GM12878 (cell line): Measurements from ENCODE around the gene HSPB8. TPM values are rescaled to one million over a fixed set of nuclear protein-coding genes. Genes with fewer than 3 reads are reported as not detected.

ENCODE experiments used
- ATAC-seq: fragments of 200-7000 bp; cut with Tn5 transposase; 3 replicates; pipeline ENCODE4 v1.9.1; 2020; ENCODE audit warnings: mild to moderate bottlenecking, moderate library complexity
- BruUV-seq: library from RNA; stranded (reverse); fragments of 400-500 nt; replicated peaks from 2 replicates; lab custom pipeline; 2021; lab: Mats Ljungman, UMichigan
- CTCF ChIA-PET: fragments of 300-600 bp; sonication (Branson Sonifier 250); formaldehyde crosslinking; extraction: SDS; loops from one replicate; lab custom pipeline; 2021; ENCODE audit warnings: inconsistent platforms; lab: Yijun Ruan, JAX
- POLR2A ChIA-PET: fragments of 350-600 bp; formaldehyde crosslinking; extraction: SDS; loops from one replicate; lab custom pipeline; 2021; ENCODE audit warnings: inconsistent platforms; lab: Charles Lee
- RAD21 ChIA-PET: fragments of 300-600 bp; sonication (Branson Sonifier 250); formaldehyde crosslinking; loops from one replicate; lab custom pipeline; 2023; ENCODE audit warnings: antibody characterized with exemption; ENCODE audit not compliant: unreplicated experiment; lab: Charles Lee
- SMC1A ChIA-PET: fragments of 300-600 bp; sonication (Branson Sonifier 250); formaldehyde crosslinking; loops from one replicate; lab custom pipeline; 2023; ENCODE audit not compliant: unreplicated experiment, uncharacterized antibody; lab: Charles Lee
- DNase-seq: peaks from one replicate; pipeline ENCODE4 v3.0.0-alpha.2; 2011; ENCODE audit warnings: low read depth, low spot score
- FAIRE-seq: peaks from 3 replicates; lab custom pipeline; 2011; peaks lifted over from hg19 to GRCh38; lab: Jason Lieb, UNC
- H2AFZ ChIP-seq: 2 replicates; pipeline ENCODE4 v1.6.0; 2011; ENCODE audit warnings: low read depth, low read length, control low read depth; ENCODE audit not compliant: control insufficient read depth
- H3K27ac ChIP-seq: 2 replicates; pipeline ENCODE4 v1.5.1; 2011; ENCODE audit warnings: control low read depth; ENCODE audit not compliant: control insufficient read depth, insufficient read depth
- H3K27me3 ChIP-seq, 2 experiments: replicated peaks in 1 of 2; 2 replicates each; pipeline versions ENCODE4 v1.6.0 to v1.6.1; 2011; ENCODE audit warnings: low read length in 1 of 2; ENCODE audit not compliant: control insufficient read depth in 2 of 2, insufficient read depth in 2 of 2
- H3K36me3 ChIP-seq, 2 experiments: 2 replicates each; pipeline ENCODE4 v1.5.1; 2011; ENCODE audit warnings: low read length in 1 of 2; ENCODE audit not compliant: control insufficient read depth in 2 of 2, insufficient read depth in 2 of 2
- H3K4me1 ChIP-seq: 2 replicates; pipeline ENCODE4 v1.6.1; 2011; ENCODE audit warnings: mild to moderate bottlenecking, low read length, moderate library complexity, mixed read lengths; ENCODE audit not compliant: control insufficient read depth, insufficient read depth
- H3K4me2 ChIP-seq: 2 replicates; pipeline ENCODE4 v1.6.0; 2011; ENCODE audit warnings: control low read depth; ENCODE audit not compliant: control insufficient read depth, insufficient read depth
- H3K4me3 ChIP-seq: fragments of 200-600 bp; sonication (generic); 2 replicates; pipeline ENCODE4 v1.5.1; 2016
- H3K79me2 ChIP-seq: 2 replicates; pipeline ENCODE4 v1.6.0; 2011; ENCODE audit warnings: low read length; ENCODE audit not compliant: control insufficient read depth, insufficient read depth
- H3K9ac ChIP-seq: 2 replicates; pipeline ENCODE4 v1.8.0; 2011; ENCODE audit warnings: low read length, control low read depth, mixed read lengths; ENCODE audit not compliant: control insufficient read depth, insufficient read depth
- H3K9me3 ChIP-seq: replicated peaks from 3 replicates; pipeline ENCODE4 v1.5.1; 2011; ENCODE audit warnings: mild to moderate bottlenecking, low read length; ENCODE audit not compliant: control insufficient read depth, insufficient read depth
- H4K20me1 ChIP-seq: 2 replicates; pipeline ENCODE4 v1.6.0; 2011; ENCODE audit not compliant: control insufficient read depth, insufficient read depth
- CREB1 ChIP-seq: IDR thresholded peaks from 2 replicates; pipeline ENCODE4 v1.6.1; 2012; ENCODE audit warnings: low read depth, mild to moderate bottlenecking, inconsistent platforms
- CTCF ChIP-seq, 3 experiments: IDR thresholded peaks in 2 of 3; conservative IDR thresholded peaks in 1 of 3; 2 replicates each; pipeline ENCODE4 v1.5.1; 2011; ENCODE audit warnings: low read depth in 3 of 3, low read length in 3 of 3, mild to moderate bottlenecking in 3 of 3, control low read depth in 2 of 3, moderate library complexity in 2 of 3, inconsistent platforms in 1 of 3, mixed read lengths in 1 of 3; ENCODE audit not compliant: control insufficient read depth in 2 of 3, insufficient read depth in 1 of 3; ENCODE audit errors: extremely low read depth in 1 of 3
- EP300 ChIP-seq, 2 experiments: fragments of 150-350 bp in 1 of 2; IDR thresholded peaks; 2 replicates each; pipeline ENCODE4 v1.6.1; 2011 to 2012; ENCODE audit warnings: low read depth in 2 of 2, low read length in 2 of 2, borderline replicate concordance in 1 of 2, improper control_type of control experiment in 1 of 2, inconsistent platforms in 1 of 2; ENCODE audit not compliant: control insufficient read depth in 1 of 2
- FOXK2 ChIP-seq: fragments of 450-650 bp; IDR thresholded peaks from 2 replicates; pipeline ENCODE4 v1.6.1; 2017; ENCODE audit warnings: mild to moderate bottlenecking, moderate library complexity
- HDAC2 ChIP-seq: fragments of 200-600 bp; sonication (generic); IDR thresholded peaks from 2 replicates; pipeline ENCODE4 v1.6.1; 2017
- IKZF2 ChIP-seq, 2 experiments: fragments of 450-650 bp; IDR thresholded peaks; 2 replicates each; pipeline ENCODE4 v1.6.1; 2017; ENCODE audit warnings: mild to moderate bottlenecking in 2 of 2, moderate library complexity in 2 of 2
- IRF3 ChIP-seq: fragments of 450-650 bp; IDR thresholded peaks from 2 replicates; pipeline ENCODE4 v1.6.1; 2014; ENCODE audit warnings: mild to moderate bottlenecking
- KAT2A ChIP-seq: conservative IDR thresholded peaks from 2 replicates; pipeline ENCODE4 v1.6.1; 2011; ENCODE audit warnings: low read depth, low read length; ENCODE audit not compliant: control insufficient read depth
- MYC ChIP-seq: IDR thresholded peaks from 2 replicates; pipeline ENCODE4 v1.6.1; 2011; ENCODE audit warnings: mild to moderate bottlenecking, low read length, moderate library complexity, inconsistent platforms; ENCODE audit not compliant: insufficient read depth, insufficient replicate concordance, insufficient read length, severe bottlenecking
- NFYB ChIP-seq: IDR thresholded peaks from 2 replicates; pipeline ENCODE4 v1.6.1; 2011; ENCODE audit warnings: low read depth, mild to moderate bottlenecking, low read length, improper control_type of control experiment, moderate library complexity; ENCODE audit not compliant: insufficient read depth
- NR2C1 ChIP-seq: fragments of 450-650 bp; IDR thresholded peaks from 2 replicates; pipeline ENCODE4 v1.6.1; 2017; ENCODE audit warnings: antibody characterized with exemption, mild to moderate bottlenecking, moderate library complexity
- RB1 ChIP-seq: fragments of 450-650 bp; formaldehyde crosslinking; IDR thresholded peaks from 2 replicates; pipeline ENCODE4 v1.6.1; 2017; ENCODE audit warnings: mild to moderate bottlenecking, borderline replicate concordance
- SKIL ChIP-seq: fragments of 450-650 bp; IDR thresholded peaks from 2 replicates; pipeline ENCODE4 v1.6.1; 2017; ENCODE audit warnings: mild to moderate bottlenecking, low read depth, inconsistent platforms; ENCODE audit not compliant: poor library complexity, severe bottlenecking
- SMARCA5 ChIP-seq: fragments of 450-650 bp; IDR thresholded peaks from 2 replicates; pipeline ENCODE4 v1.6.1; 2017; ENCODE audit warnings: mild to moderate bottlenecking
- SMC3 ChIP-seq: IDR thresholded peaks from 2 replicates; pipeline ENCODE4 v1.6.1; 2011; ENCODE audit warnings: low read length, improper control_type of control experiment, borderline replicate concordance
- SUPT20H ChIP-seq: IDR thresholded peaks from 2 replicates; pipeline ENCODE4 v1.6.1; 2011; ENCODE audit warnings: low read depth, mild to moderate bottlenecking, low read length, moderate library complexity, borderline replicate concordance; ENCODE audit not compliant: control insufficient read depth
- whole genome bisulfite sequencing: methylation state at CpG from one replicate; pipeline ENCODE4 v1.1.6; 2016; ENCODE audit warnings: low lambda C conversion rate; ENCODE audit not compliant: insufficient replicate concordance, insufficient coverage; ENCODE audit errors: missing lambda C conversion rate; 5-methylcytosine and 5-hydroxymethylcytosine counted together
- in situ Hi-C: fragments of 300-500 bp; cut with MboI; formaldehyde crosslinking; loops from 9 replicates; pipeline ENCODE4 v1.14.3; 2018; ENCODE audit warnings: mixed read lengths
- intact Hi-C: fragments of 100-400 bp; cut with micrococcal nuclease; formaldehyde crosslinking; loops from one replicate; pipeline ENCODE4 v1.14.2; 2022; ENCODE audit not compliant: unreplicated experiment
- polyA plus RNA-seq, 11 experiments: library from polyadenylated mRNA; depleted of rRNA in 4 of 11; unstranded in 6 of 11; stranded (reverse) in 5 of 11; fragments of >200 nt; fragmentation: Nextera tagmentation in 4 of 11; fragmentation: Illumina TruSeq in 1 of 11; extraction: Ambion mirVana in 4 of 11; extraction: Trizol in 1 of 11; gene quantifications; 1 replicate in 1 of 11; 2 replicates in 10 of 11; pipeline versions ENCODE4 v1.2.1 to v1.2.3, GENCODE V29; 2011 to 2016; ENCODE audit warnings: inconsistent platforms in 2 of 11, missing spikeins in 2 of 11, low read depth in 1 of 11
- total RNA-seq, 4 experiments: library from RNA; depleted of rRNA in 3 of 4; stranded (reverse); fragments of >200 nt in 3 of 4; fragmentation: Illumina TruSeq in 1 of 4; extraction: Trizol in 1 of 4; gene quantifications; 2 replicates each; pipeline versions ENCODE4 v1.2.1 to v1.2.3, GENCODE V29; 2013 to 2021

HSPB8 gene
- total and polyA plus RNA-seq, 10 of the 15 experiments (the other 5 are each of a cell fraction or from before 2014, with no cell fraction given) = 0.10 TPM; not detected in 9

- Histone ChIP-seq H3K4me3 (no peak overlapping the region), H3K27me3 (no peaks in the 10 kb centered on the region), H3K79me2 (no peaks in the 10 kb centered on the region), H3K4me2 (no peak overlapping the region), H3K9ac (no peak overlapping the region), H3K27ac (no peak overlapping the region), H3K9me3 (no peaks in the 10 kb centered on the region; the same call in 2 of the 3 replicates), H3K36me3 (no peaks in the 10 kb centered on the region), H4K20me1 (no peaks in the 10 kb centered on the region), H2AFZ (no peak overlapping the region), H3K4me1 (no peaks in the 10 kb centered on the region)
- intact Hi-C loops = no loop called here
- ChIA-PET SMC1A (no interaction called here), RAD21 (no interaction called here), CTCF (no interaction called here), POLR2A (no interaction called here)
- no TSS peak for BruUV-seq
- no peak for FAIRE-seq
- DNase-seq = no peak
- 0% methylated on average over 2 of the region's 2 CpGs for WGBS
- in situ Hi-C loops = no loop called here
- ATAC-seq = no peak
- no peak for TF ChIP-seq SKIL
- no peak for TF ChIP-seq SUPT20H
- TF ChIP-seq FOXK2 = no peak
- no peak for TF ChIP-seq SMARCA5
- TF ChIP-seq CREB1 = no peak
- TF ChIP-seq HDAC2 = no peak
- TF ChIP-seq KAT2A = no peak
- no peak for TF ChIP-seq IKZF2 (IDR thresholded peaks at IDR 0.05)
- no peak for TF ChIP-seq NR2C1
- TF ChIP-seq CTCF (IDR thresholded peaks at IDR 0.05 in 2 of 3, conservative IDR thresholded peaks at IDR 0.05 in 1 of 3; ENCODE audit: control insufficient read depth in 2 of 3, extremely low read depth in 1 of 3, insufficient read depth in 1 of 3, low read depth in 3 of 3, low read length in 3 of 3) = no peak
- no peak for TF ChIP-seq EP300 (IDR thresholded peaks at IDR 0.05; ENCODE audit: borderline replicate concordance in 1 of 2, control insufficient read depth in 1 of 2, low read depth in 2 of 2, low read length in 2 of 2)
- TF ChIP-seq RB1 = no peak
- TF ChIP-seq SMC3 = no peak
- TF ChIP-seq NFYB = no peak
- no peak for TF ChIP-seq IRF3
- TF ChIP-seq MYC = no peak
These were observed 39.3 kb upstream of the HSPB8 start for GRCh38 chr12:119139448-119139847.
